GM21367 (cell line): ENCODE data around the gene FAM131A.

ENCODE experiments used
- ATAC-seq: cut with Tn5 transposase; IDR thresholded peaks from one replicate; pipeline ENCODE4 v1.9.1; 2021; ENCODE audit not compliant: unreplicated experiment

The FAM131A gene

GRCh38 chr3:184355261-184356040 lies 18.1 kb downstream of the FAM131A start:
- no peak for ATAC-seq

- no peak for ATAC-seq
Observed at GRCh38 chr3:184357248-184358123, 20.1 kb downstream of the FAM131A start.

GRCh38 chr3:184358124-184358767 lies 20.8 kb downstream of the FAM131A start:
- ATAC-seq, result no peak

- no peak for ATAC-seq
Observed at GRCh38 chr3:184358921-184359350, 21.5 kb downstream of the FAM131A start.

- no peak for ATAC-seq
Observed at GRCh38 chr3:184359610-184360009, 22.2 kb downstream of the FAM131A start.

GRCh38 chr3:184360070-184360928 lies 22.9 kb downstream of the FAM131A start:
- ATAC-seq, result no peak

- no peak for ATAC-seq
Observed at GRCh38 chr3:184360929-184361531, 23.6 kb downstream of the FAM131A start.

- peak; percentile 38 for ATAC-seq
Observed at GRCh38 chr3:184361532-184361931, 24.1 kb downstream of the FAM131A start, which contains the start of the genes CLCN2 and POLR2H. CLCN2 (minus strand) TSS chr3:184361605; CDS start chr3:184361479, 126 bp downstream. POLR2H (plus strand) TSS chr3:184361710; CDS start chr3:184363493, 1,783 bp downstream.

GRCh38 chr3:184361932-184362667 lies 24.7 kb downstream of the FAM131A start:
- ATAC-seq, result no peak

- ATAC-seq, result peak; percentile 78
Observed at GRCh38 chr3:184362668-184363546, 25.5 kb downstream of the FAM131A start.

GRCh38 chr3:184366619-184367289 lies 29.4 kb downstream of the FAM131A start:
- no peak for ATAC-seq

- ATAC-seq, result no peak
Observed at GRCh38 chr3:184368116-184368515, 30.7 kb downstream of the FAM131A start.

- no peak for ATAC-seq
Observed at GRCh38 chr3:184368586-184369183, 31.3 kb downstream of the FAM131A start.

- no peak for ATAC-seq
Observed at GRCh38 chr3:184371570-184372018, 34.2 kb downstream of the FAM131A start.

- no peak for ATAC-seq
Observed at GRCh38 chr3:184372296-184372821, 35.0 kb downstream of the FAM131A start.

GRCh38 chr3:184372911-184373310 lies 35.5 kb downstream of the FAM131A start:
- no peak for ATAC-seq

GRCh38 chr3:184373422-184373821 lies 36.0 kb downstream of the FAM131A start:
- ATAC-seq, result no peak
